Thoracic aorta (tissue), 2 donors: ENCODE measurements around the gene CYP3A5. TPM values are rescaled to one million over a fixed set of nuclear protein-coding genes. Genes with fewer than 3 reads are reported as not detected.
"Not testable (repeated sequence)": the region's sequence is repeated elsewhere in the genome, so short reads cannot be mapped to it uniquely, and the experiment has no call there.

Experiments
- ATAC-seq: fragments of 150-250 bp; one replicate; pipeline ENCODE4 v1.8.0; 2017; ENCODE audit warnings: low read depth; ENCODE audit not compliant: insufficient number of reproducible peaks, low FRiP score
- DNase-seq: peaks from one replicate; pipeline ENCODE4 v3.0.0-alpha.2; 2020; ENCODE audit warnings: low spot score
- H3K27ac ChIP-seq, 2 donors: fragments of 200-600 bp; sonication (generic); 1 replicate in 1 of 2; 2 replicates in 1 of 2; pipeline ENCODE4 v1.5.1; 2016; ENCODE audit warnings: mild to moderate bottlenecking in 2 of 2, moderate library complexity in 2 of 2
- H3K27me3 ChIP-seq: fragments of 200-600 bp; sonication (generic); replicated peaks from 2 replicates; pipeline ENCODE4 v1.6.0; 2016; ENCODE audit warnings: mild to moderate bottlenecking; ENCODE audit not compliant: insufficient read depth
- H3K36me3 ChIP-seq: fragments of 200-600 bp; sonication (generic); one replicate; pipeline ENCODE4 v1.5.1; 2016
- H3K4me1 ChIP-seq, 2 donors: fragments of 200-600 bp; sonication (generic); 1 replicate in 1 of 2; 2 replicates in 1 of 2; pipeline versions ENCODE4 v1.5.1 to v1.6.0; 2016; ENCODE audit warnings: low read depth in 2 of 2, mild to moderate bottlenecking in 1 of 2; ENCODE audit not compliant: control insufficient read depth in 1 of 2
- H3K4me3 ChIP-seq: fragments of 200-600 bp; sonication (generic); 2 replicates; pipeline ENCODE4 v1.5.1; 2016; ENCODE audit warnings: mild to moderate bottlenecking
- H3K9me3 ChIP-seq: fragments of 200-600 bp; sonication (generic); 2 replicates; pipeline ENCODE4 v1.5.1; 2016
- CTCF ChIP-seq: fragments of 200-600 bp; sonication (generic); IDR thresholded peaks from one replicate; pipeline ENCODE4 v1.5.1; 2019; ENCODE audit warnings: antibody characterized with exemption
- total RNA-seq, 2 donors: library from RNA; depleted of rRNA; stranded (reverse); fragments of >200 nt; gene quantifications; one replicate each; pipeline versions ENCODE4 v1.1.0 to v1.2.3, GENCODE V29; 2016

CYP3A5 gene
- total RNA-seq, 2 donors from 2014 or later: 3.5 to 5.4 TPM

GRCh38 chr7:99694912-99695304 lies 15.1 kb upstream of the CYP3A5 start:
- ATAC-seq (no peak), DNase-seq (no peak)
- H3K4me1 ChIP-seq: no peaks in the 10 kb centered on the region
- no peaks in the 10 kb centered on the region for H3K36me3 ChIP-seq
- no peak overlapping the region for H3K27ac ChIP-seq
- TF ChIP-seq CTCF: no peak
- no peaks in the 10 kb centered on the region for H3K9me3 ChIP-seq
- H3K4me3 ChIP-seq: no peak overlapping the region
- no peaks in the 10 kb centered on the region for H3K27me3 ChIP-seq

- H3K27me3 ChIP-seq: no peaks in the 10 kb centered on the region
- no peak for DNase-seq
- no peaks in the 10 kb centered on the region for H3K4me1 ChIP-seq
- no peak for TF ChIP-seq CTCF
- H3K9me3 ChIP-seq: no peaks in the 10 kb centered on the region
- no peaks in the 10 kb centered on the region for H3K36me3 ChIP-seq
- H3K27ac ChIP-seq: no peak overlapping the region
- H3K4me3 ChIP-seq: no peak overlapping the region
- ATAC-seq: no peak
These were observed 14.6 kb upstream of the CYP3A5 start for GRCh38 chr7:99694201-99694911.

- TF ChIP-seq CTCF: no peak
- Histone ChIP-seq H3K4me3 (no peak overlapping the region), H3K27me3 (no peaks in the 10 kb centered on the region), H3K9me3 (no peaks in the 10 kb centered on the region), H3K36me3 (no peaks in the 10 kb centered on the region), H3K4me1 (no peaks in the 10 kb centered on the region), H3K27ac (no peak overlapping the region)
- no peak for DNase-seq
- no peak for ATAC-seq
These were observed 13.8 kb upstream of the CYP3A5 start for GRCh38 chr7:99693427-99694200.

GRCh38 chr7:99693100-99693426 lies 13.3 kb upstream of the CYP3A5 start:
- H3K4me3 ChIP-seq: no peak overlapping the region
- no peak for DNase-seq
- H3K27me3 ChIP-seq: no peaks in the 10 kb centered on the region
- no peak for ATAC-seq
- no peaks in the 10 kb centered on the region for H3K36me3 ChIP-seq
- H3K4me1 ChIP-seq: no peaks in the 10 kb centered on the region
- TF ChIP-seq CTCF: no peak
- no peaks in the 10 kb centered on the region for H3K9me3 ChIP-seq
- H3K27ac ChIP-seq: no peak overlapping the region

- not testable (repeated sequence) for H3K27me3 ChIP-seq, H3K9me3 ChIP-seq, H3K4me3 ChIP-seq, DNase-seq, H3K36me3 ChIP-seq, ATAC-seq, H3K4me1 ChIP-seq, H3K27ac ChIP-seq
These were observed 12.8 kb upstream of the CYP3A5 start for GRCh38 chr7:99692563-99692962.

GRCh38 chr7:99691658-99692057 lies 11.9 kb upstream of the CYP3A5 start:
- H3K27ac ChIP-seq, DNase-seq, H3K27me3 ChIP-seq, H3K4me1 ChIP-seq, H3K36me3 ChIP-seq, ATAC-seq, H3K9me3 ChIP-seq, H3K4me3 ChIP-seq: not testable (repeated sequence)

- DNase-seq, H3K27me3 ChIP-seq, H3K4me3 ChIP-seq, H3K4me1 ChIP-seq, H3K9me3 ChIP-seq, ATAC-seq, H3K36me3 ChIP-seq, H3K27ac ChIP-seq: not testable (repeated sequence)
These were observed 11.1 kb upstream of the CYP3A5 start for GRCh38 chr7:99690918-99691317.

- not testable (repeated sequence) for H3K27ac ChIP-seq, H3K4me3 ChIP-seq, ATAC-seq, H3K27me3 ChIP-seq, H3K4me1 ChIP-seq, DNase-seq, H3K36me3 ChIP-seq, H3K9me3 ChIP-seq
These were observed 6.2 kb upstream of the CYP3A5 start for GRCh38 chr7:99685871-99686608.
